Tibial nerve (tissue), 4 donors: ENCODE data around the gene TRIOBP. TPM values are rescaled to one million over a fixed set of nuclear protein-coding genes. Genes with fewer than 3 reads are reported as not detected.
"Not testable (repeated sequence)": the region's sequence is repeated elsewhere in the genome, so short reads cannot be mapped to it uniquely, and the experiment has no call there.

Experiments used
- DNase-seq, 2 donors: peaks; one replicate each; pipeline ENCODE4 v3.0.0-alpha.2; 2019; ENCODE audit warnings: low spot score in 2 of 2
- H3K27ac ChIP-seq, 4 donors: fragments of 200-600 bp; sonication (generic) in 3 of 4; one replicate each; pipeline ENCODE4 v1.5.1; 2017 to 2019; ENCODE audit warnings: mild to moderate bottlenecking in 1 of 4
- H3K27me3 ChIP-seq, 2 donors: fragments of 200-600 bp; sonication (generic) in 1 of 2; one replicate each; pipeline versions ENCODE4 v1.5.1 to v1.6.0; 2017 to 2019
- H3K36me3 ChIP-seq, 3 donors: fragments of 200-600 bp; sonication (generic); one replicate each; pipeline ENCODE4 v1.5.1; 2018 to 2019
- H3K4me1 ChIP-seq, 4 donors: fragments of 200-600 bp; sonication (generic) in 3 of 4; one replicate each; pipeline ENCODE4 v1.5.1; 2017 to 2019
- H3K4me3 ChIP-seq, 4 donors: fragments of 200-600 bp; sonication (generic) in 3 of 4; one replicate each; pipeline ENCODE4 v1.5.1; 2017 to 2019; ENCODE audit warnings: mild to moderate bottlenecking in 1 of 4, moderate library complexity in 1 of 4
- H3K9me3 ChIP-seq, 4 donors: fragments of 200-600 bp; sonication (generic) in 3 of 4; one replicate each; pipeline ENCODE4 v1.5.1; 2017 to 2019
- CTCF ChIP-seq, 5 experiments: fragments of 200-600 bp in 3 of 5; fragments of 450-650 bp in 2 of 5; sonication (generic) in 3 of 5; IDR thresholded peaks; one replicate each; pipeline ENCODE4 v1.5.1; 2016 to 2019; ENCODE audit warnings: antibody characterized with exemption in 5 of 5, mild to moderate bottlenecking in 3 of 5, moderate library complexity in 2 of 5
- EP300 ChIP-seq, 2 donors: sonication (generic); formaldehyde crosslinking; IDR thresholded peaks; one replicate each; pipeline ENCODE4 v1.6.1; 2017; ENCODE audit warnings: antibody characterized with exemption in 2 of 2, mild to moderate bottlenecking in 1 of 2
- POLR2A ChIP-seq, 2 donors: fragments of 450-650 bp; IDR thresholded peaks; one replicate each; pipeline ENCODE4 v1.6.1; 2017; ENCODE audit warnings: antibody characterized with exemption in 2 of 2, mild to moderate bottlenecking in 2 of 2, moderate library complexity in 2 of 2
- WGBS, 2 donors: methylation state at CpG; one replicate each; pipeline ENCODE4 v1.1.5; 2018; 5-methylcytosine and 5-hydroxymethylcytosine counted together
- total RNA-seq, 4 donors: library from RNA; depleted of rRNA; stranded (reverse); fragments of >200 nt; gene quantifications; one replicate each; pipeline ENCODE4 v1.1.0, GENCODE V29; 2016

The TRIOBP gene
- total RNA-seq, 4 donors from 2014 or later = 140 to 160 (median 151) TPM

GRCh38 chr22:37792494-37792893 is 95.6 kb downstream of the TRIOBP start:
- Histone ChIP-seq H3K4me3 (no peak overlapping the region), H3K27me3 (no peaks in the 10 kb centered on the region), H3K4me1 (peaks cover 0 to 5% (median 0%) of the 10 kb centered on the region in 4 donors), H3K9me3 (no peaks in the 10 kb centered on the region), H3K27ac (no peak overlapping the region), H3K36me3 (no peaks in the 10 kb centered on the region)
- no peak for TF ChIP-seq CTCF (IDR thresholded peaks at IDR 0.05)
- TF ChIP-seq POLR2A (IDR thresholded peaks at IDR 0.05) = no peak
- TF ChIP-seq EP300 (IDR thresholded peaks at IDR 0.05) = no peak
- no peak for DNase-seq
- WGBS, 2 donors = 82 to 88% methylated on average over 6 of the region's 6 CpGs

GRCh38 chr22:37794376-37794775 is 97.5 kb downstream of the TRIOBP start:
- TF ChIP-seq CTCF (IDR thresholded peaks at IDR 0.05) (no peak), POLR2A (IDR thresholded peaks at IDR 0.05) (no peak), EP300 (IDR thresholded peaks at IDR 0.05) (no peak)
- Histone ChIP-seq H3K36me3 (no peaks in the 10 kb centered on the region), H3K27me3 (no peaks in the 10 kb centered on the region), H3K4me3 (no peak overlapping the region), H3K4me1 (peaks cover 0 to 5% (median 0%) of the 10 kb centered on the region in 4 donors), H3K9me3 (no peaks in the 10 kb centered on the region), H3K27ac (no peak overlapping the region)
- WGBS, 2 donors = 57 to 60% methylated on average over 2 of the region's 2 CpGs
- no peak for DNase-seq

GRCh38 chr22:37796079-37796478 is 99.2 kb downstream of the TRIOBP start:
- H3K4me1 ChIP-seq = peaks cover 0 to 5% (median 0%) of the 10 kb centered on the region in 4 donors
- WGBS, 2 donors = 66 to 69% methylated on average over 3 of the region's 3 CpGs
- no peak overlapping the region for H3K27ac ChIP-seq
- DNase-seq = no peak
- TF ChIP-seq POLR2A (IDR thresholded peaks at IDR 0.05) = no peak
- no peak for TF ChIP-seq EP300 (IDR thresholded peaks at IDR 0.05)
- no peak for TF ChIP-seq CTCF (IDR thresholded peaks at IDR 0.05)
- H3K36me3 ChIP-seq = no peaks in the 10 kb centered on the region
- H3K27me3 ChIP-seq = no peaks in the 10 kb centered on the region
- no peak overlapping the region for H3K4me3 ChIP-seq
- no peaks in the 10 kb centered on the region for H3K9me3 ChIP-seq

- H3K36me3 ChIP-seq, H3K27ac ChIP-seq, DNase-seq, H3K4me3 ChIP-seq, H3K27me3 ChIP-seq, H3K4me1 ChIP-seq, H3K9me3 ChIP-seq: not testable (repeated sequence)
- WGBS, 2 donors = 76 to 93% methylated on average over 7 of the region's 7 CpGs
Observed at GRCh38 chr22:37797259-37797658, 100.4 kb downstream of the TRIOBP start.

- no peaks in the 10 kb centered on the region for H3K27me3 ChIP-seq
- H3K4me1 ChIP-seq = peaks cover 0 to 12% (median 11%) of the 10 kb centered on the region in 4 donors
- H3K4me3 ChIP-seq = no peak overlapping the region
- DNase-seq = no peak
- TF ChIP-seq POLR2A (IDR thresholded peaks at IDR 0.05) (no peak), CTCF (IDR thresholded peaks at IDR 0.05) (no peak), EP300 (IDR thresholded peaks at IDR 0.05) (no peak)
- 47 to 50% methylated on average over 14 of the region's 14 CpGs for WGBS, 2 donors
- H3K9me3 ChIP-seq = no peaks in the 10 kb centered on the region
- H3K36me3 ChIP-seq = no peaks in the 10 kb centered on the region
- H3K27ac ChIP-seq = no peak overlapping the region
Observed at GRCh38 chr22:37797874-37798500, 101.1 kb downstream of the TRIOBP start.

DNA sequence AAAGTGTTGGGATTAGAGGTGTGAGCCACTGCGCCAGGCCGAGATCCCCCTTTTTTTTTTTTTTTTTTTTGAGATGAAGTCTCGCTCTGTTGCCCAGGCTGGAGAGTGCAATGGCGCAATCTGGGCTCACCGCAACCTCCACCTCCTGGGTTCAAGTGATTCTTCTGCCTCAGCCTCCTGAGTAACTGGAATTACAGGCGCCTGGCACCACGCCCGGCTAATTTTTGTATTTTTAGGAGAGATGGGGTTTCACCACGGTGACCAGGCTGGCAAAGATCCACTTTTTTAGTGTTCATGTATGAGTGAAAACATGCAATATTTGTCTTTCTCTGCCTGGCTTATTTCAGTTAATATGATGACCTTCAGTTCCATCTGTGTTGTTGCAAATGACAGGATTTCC is 103.1 kb downstream of the TRIOBP start:
- H3K4me3 ChIP-seq, H3K9me3 ChIP-seq, H3K27ac ChIP-seq, DNase-seq, H3K27me3 ChIP-seq, H3K36me3 ChIP-seq: not testable (repeated sequence)
- peaks cover 0 to 28% (median 22%) of the 10 kb centered on the region in 4 donors for H3K4me1 ChIP-seq
- 77 to 80% methylated on average over 9 of the region's 9 CpGs for WGBS, 2 donors
